ENCODE results near the gene EPB41. TPM values are rescaled to one million over a fixed set of nuclear protein-coding genes. Genes with fewer than 3 reads are reported as not detected.

Gene EPB41
- total and polyA plus RNA-seq, 2 of the 8 experiments (the other 6 are each of a cell fraction or from before 2014, with no cell fraction given): 36.7 to 109 TPM

DNA sequence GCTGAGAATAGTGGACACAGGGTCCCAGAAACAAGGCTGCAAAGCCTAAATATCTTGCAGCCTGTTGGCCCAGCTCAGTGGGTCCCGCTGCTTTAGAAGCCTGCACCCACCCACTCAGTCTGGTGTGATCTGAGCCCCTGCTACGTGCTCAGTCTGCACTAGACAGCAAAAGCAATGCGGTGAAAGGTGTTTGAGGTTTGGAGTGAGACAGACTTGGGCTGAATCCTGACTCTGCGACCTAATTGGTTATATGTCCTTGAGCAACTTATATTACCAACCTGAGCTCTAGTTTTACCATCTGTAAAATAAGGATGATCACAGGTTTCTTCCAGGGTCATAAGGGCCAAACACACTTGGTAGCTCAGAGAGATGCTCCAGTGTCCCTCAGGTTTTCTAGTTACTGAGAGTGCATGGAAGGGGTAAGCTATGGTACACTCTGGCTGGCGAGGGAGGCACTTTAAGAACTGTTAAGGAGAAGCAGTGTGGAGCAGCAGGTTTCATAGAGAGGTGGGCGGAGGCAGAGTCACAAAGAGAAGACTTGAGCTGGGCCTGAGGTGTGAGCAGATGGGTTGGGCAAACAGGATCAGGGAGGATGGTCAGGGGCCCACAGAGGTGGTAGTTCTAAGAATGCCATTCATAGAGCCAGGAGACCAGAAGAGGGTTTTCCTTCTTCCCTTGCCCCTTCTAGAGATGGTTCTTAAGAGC lies 199.2 kb downstream of the EPB41 start:
- Histone ChIP-seq H3K4me1 (replicated peaks in 1 of 4; ENCODE audit: control insufficient read depth in 3 of 4, insufficient read depth in 4 of 4, low read length in 3 of 4) (peaks cover 2 to 7% (median 3%) of the 10 kb centered on the region in 4 experiments; a peak in 4 of 7 replicates), H3K4ac (replicated peaks; ENCODE audit: insufficient read length, low read depth, low read length) (no peak overlapping the region), H3K4me2 (ENCODE audit: insufficient read depth in 1 of 2, low read depth in 2 of 2, low read length in 2 of 2) (no peak overlapping the region), H4K91ac (replicated peaks; ENCODE audit: insufficient read length, low read length) (no peak overlapping the region), H4K8ac (ENCODE audit: extremely low read depth, insufficient read depth, low read length) (no peak overlapping the region), H2AFZ (ENCODE audit: low read length) (no peak overlapping the region), H3K27ac (ENCODE audit: low read depth, low read length) (no peak overlapping the region), H4K5ac (ENCODE audit: insufficient read length, low read depth, low read length) (no peak overlapping the region), H2BK5ac (ENCODE audit: low read depth, low read length) (no peak overlapping the region), H3K23me2 (ENCODE audit: low read depth, low read length) (no peaks in the 10 kb centered on the region), H2BK15ac (ENCODE audit: low read length) (no peak overlapping the region), H2BK120ac (replicated peaks; ENCODE audit: low read depth, low read length) (no peak overlapping the region), H3K56ac (replicated peaks; ENCODE audit: insufficient read length, low read depth, low read length) (no peak overlapping the region), H2BK12ac (ENCODE audit: low read depth, low read length) (no peak overlapping the region), H3K27me3 (replicated peaks in 1 of 4; ENCODE audit: control insufficient read depth in 3 of 4, extremely low read depth in 1 of 4, insufficient read depth in 3 of 4, low read length in 3 of 4) (no peaks in the 10 kb centered on the region), H3K79me1 (ENCODE audit: low read depth, low read length) (no peaks in the 10 kb centered on the region), H2BK20ac (ENCODE audit: low read length) (no peak overlapping the region), H3K18ac (ENCODE audit: extremely low read depth, low read length) (no peak overlapping the region), H4K20me1 (replicated peaks in 1 of 2; ENCODE audit: control insufficient read depth in 1 of 2, insufficient read depth in 2 of 2, low read length in 2 of 2) (no peaks in the 10 kb centered on the region), H3K9me3 (ENCODE audit: insufficient read depth in 2 of 2, low read depth in 1 of 2, low read length in 1 of 2) (no peaks in the 10 kb centered on the region), H3K23ac (ENCODE audit: insufficient read length) (no peak overlapping the region), H2AK5ac (ENCODE audit: low read depth, low read length) (no peak overlapping the region), H3K4me3 (ENCODE audit: extremely low read depth in 1 of 4, insufficient read depth in 2 of 4, low read depth in 3 of 4, low read length in 4 of 4) (no peak overlapping the region), H3K36me3 (ENCODE audit: control insufficient read depth in 2 of 4, insufficient read depth in 4 of 4, low read length in 3 of 4) (peaks cover 4 to 10% (median 6%) of the 10 kb centered on the region in 4 experiments; a peak in 6 of 8 replicates), H3K9ac (replicated peaks in 1 of 4; ENCODE audit: extremely low read depth in 1 of 4, low read depth in 3 of 4, low read length in 3 of 4) (no peak overlapping the region), H3K79me2 (ENCODE audit: control insufficient read depth in 1 of 2, insufficient read depth in 2 of 2, low read length in 2 of 2) (no peaks in the 10 kb centered on the region), H3K14ac (ENCODE audit: insufficient read length) (no peak overlapping the region)
- DNase-seq (ENCODE audit: low read depth in 1 of 2, low spot score in 2 of 2) (no peak), FAIRE-seq (no peak)
- WGBS, 2 experiments (ENCODE audit: extremely low coverage in 1 of 2, insufficient coverage in 1 of 2, insufficient read length in 1 of 2, insufficient replicate concordance in 2 of 2, low coverage in 1 of 2, low lambda C conversion rate in 2 of 2, missing lambda C conversion rate in 1 of 2): 72% methylated on average over 6 of the region's 6 CpGs; no CpG with 5 or more reads in 1 of the 2 experiments
- ChIA-PET POLR2A (ENCODE audit: partially characterized antibody) (interaction anchor here (1.2 to 4.4 kb wide), 2 partner anchors 10 to 11 kb away, joined by 3 to 21 read pairs; partner anchors contain the start of gene TMEM200B), CTCF (ENCODE audit: partially characterized antibody) (interaction anchor here (0.5 to 5.1 kb wide), 16 partner anchors 8 to 419 kb away, joined by 3 to 18 read pairs (median 4); partner anchors contain the start of gene SRSF4)
- TF ChIP-seq RAD21 (IDR thresholded peaks at IDR 0.05 in 1 of 2, conservative IDR thresholded peaks at IDR 0.05 in 1 of 2; ENCODE audit: low read depth in 2 of 2, low read length in 2 of 2) (no peak), SP2 (IDR thresholded peaks at IDR 0.05; ENCODE audit: low read length) (no peak)
